ENCODE measurements around the gene ATG7.

Gene ATG7

DNA sequence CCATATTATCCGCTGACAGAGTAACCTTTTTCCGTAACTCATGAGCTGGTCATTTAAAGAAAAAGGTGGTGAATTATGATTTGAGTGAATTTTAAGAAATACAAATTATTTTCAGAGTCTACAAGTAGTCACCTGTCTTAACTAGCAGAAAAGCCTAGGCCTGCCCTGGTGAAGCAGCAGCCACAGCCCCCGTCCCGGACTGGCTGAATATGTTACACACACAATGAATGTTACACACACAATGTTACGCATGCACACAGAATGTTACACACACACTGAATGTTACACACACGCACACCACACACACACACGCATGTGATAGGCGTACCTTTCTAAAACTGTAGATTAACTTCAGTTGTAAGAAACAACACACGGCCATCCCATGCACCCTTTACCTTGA is 293.7 kb downstream of the ATG7 start:
- no peaks in the 10 kb centered on the region for H3K27me3 ChIP-seq (ENCODE audit: insufficient read depth, poor library complexity, severe bottlenecking)
- no peak overlapping the region for H3K4me3 ChIP-seq (replicated peaks; ENCODE audit: insufficient read depth, low read length)
- DNase-seq (ENCODE audit: low read depth in 1 of 2, low spot score in 1 of 2), result no peak
- TF ChIP-seq GABPA (IDR thresholded peaks at IDR 0.05; ENCODE audit: low read depth) (no peak), SPI1 (IDR thresholded peaks at IDR 0.05; ENCODE audit: borderline replicate concordance, low read depth) (no peak), POLR2AphosphoS5 (IDR thresholded peaks at IDR 0.05; ENCODE audit: low read depth) (no peak)
- TF ChIP-seq, protein P1, sequence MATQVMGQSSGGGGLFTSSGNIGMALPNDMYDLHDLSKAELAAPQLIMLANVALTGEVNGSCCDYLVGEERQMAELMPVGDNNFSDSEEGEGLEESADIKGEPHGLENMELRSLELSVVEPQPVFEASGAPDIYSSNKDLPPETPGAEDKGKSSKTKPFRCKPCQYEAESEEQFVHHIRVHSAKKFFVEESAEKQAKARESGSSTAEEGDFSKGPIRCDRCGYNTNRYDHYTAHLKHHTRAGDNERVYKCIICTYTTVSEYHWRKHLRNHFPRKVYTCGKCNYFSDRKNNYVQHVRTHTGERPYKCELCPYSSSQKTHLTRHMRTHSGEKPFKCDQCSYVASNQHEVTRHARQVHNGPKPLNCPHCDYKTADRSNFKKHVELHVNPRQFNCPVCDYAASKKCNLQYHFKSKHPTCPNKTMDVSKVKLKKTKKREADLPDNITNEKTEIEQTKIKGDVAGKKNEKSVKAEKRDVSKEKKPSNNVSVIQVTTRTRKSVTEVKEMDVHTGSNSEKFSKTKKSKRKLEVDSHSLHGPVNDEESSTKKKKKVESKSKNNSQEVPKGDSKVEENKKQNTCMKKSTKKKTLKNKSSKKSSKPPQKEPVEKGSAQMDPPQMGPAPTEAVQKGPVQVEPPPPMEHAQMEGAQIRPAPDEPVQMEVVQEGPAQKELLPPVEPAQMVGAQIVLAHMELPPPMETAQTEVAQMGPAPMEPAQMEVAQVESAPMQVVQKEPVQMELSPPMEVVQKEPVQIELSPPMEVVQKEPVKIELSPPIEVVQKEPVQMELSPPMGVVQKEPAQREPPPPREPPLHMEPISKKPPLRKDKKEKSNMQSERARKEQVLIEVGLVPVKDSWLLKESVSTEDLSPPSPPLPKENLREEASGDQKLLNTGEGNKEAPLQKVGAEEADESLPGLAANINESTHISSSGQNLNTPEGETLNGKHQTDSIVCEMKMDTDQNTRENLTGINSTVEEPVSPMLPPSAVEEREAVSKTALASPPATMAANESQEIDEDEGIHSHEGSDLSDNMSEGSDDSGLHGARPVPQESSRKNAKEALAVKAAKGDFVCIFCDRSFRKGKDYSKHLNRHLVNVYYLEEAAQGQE (IDR thresholded peaks at IDR 0.05; ENCODE audit: insufficient replicate concordance, low read depth), result no peak
- TF ChIP-seq, protein P2, sequence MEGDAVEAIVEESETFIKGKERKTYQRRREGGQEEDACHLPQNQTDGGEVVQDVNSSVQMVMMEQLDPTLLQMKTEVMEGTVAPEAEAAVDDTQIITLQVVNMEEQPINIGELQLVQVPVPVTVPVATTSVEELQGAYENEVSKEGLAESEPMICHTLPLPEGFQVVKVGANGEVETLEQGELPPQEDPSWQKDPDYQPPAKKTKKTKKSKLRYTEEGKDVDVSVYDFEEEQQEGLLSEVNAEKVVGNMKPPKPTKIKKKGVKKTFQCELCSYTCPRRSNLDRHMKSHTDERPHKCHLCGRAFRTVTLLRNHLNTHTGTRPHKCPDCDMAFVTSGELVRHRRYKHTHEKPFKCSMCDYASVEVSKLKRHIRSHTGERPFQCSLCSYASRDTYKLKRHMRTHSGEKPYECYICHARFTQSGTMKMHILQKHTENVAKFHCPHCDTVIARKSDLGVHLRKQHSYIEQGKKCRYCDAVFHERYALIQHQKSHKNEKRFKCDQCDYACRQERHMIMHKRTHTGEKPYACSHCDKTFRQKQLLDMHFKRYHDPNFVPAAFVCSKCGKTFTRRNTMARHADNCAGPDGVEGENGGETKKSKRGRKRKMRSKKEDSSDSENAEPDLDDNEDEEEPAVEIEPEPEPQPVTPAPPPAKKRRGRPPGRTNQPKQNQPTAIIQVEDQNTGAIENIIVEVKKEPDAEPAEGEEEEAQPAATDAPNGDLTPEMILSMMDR (IDR thresholded peaks at IDR 0.05; ENCODE audit: insufficient read depth, low read length), result no peak
- no peak overlapping the region for H3K27ac ChIP-seq (replicated peaks)

DNA sequence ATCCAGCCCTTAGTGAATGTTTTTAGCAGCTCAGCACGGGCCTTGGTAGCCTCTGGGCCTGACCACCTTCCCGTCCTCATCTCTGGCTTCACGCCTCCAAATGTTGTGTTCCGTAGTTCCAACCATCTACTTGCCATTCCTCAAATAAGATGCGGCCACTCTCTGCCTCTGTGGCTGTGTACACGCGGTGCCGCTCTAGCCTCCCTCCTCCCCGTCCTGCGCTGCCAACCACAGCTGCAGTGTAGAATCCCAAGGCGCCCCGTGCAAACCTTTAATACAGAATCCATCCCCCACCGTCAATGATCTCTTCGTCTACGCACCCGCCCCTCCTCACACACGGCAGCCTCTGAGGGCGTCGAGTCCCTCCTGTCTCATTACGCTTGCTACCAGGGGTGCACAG is 294.3 kb downstream of the ATG7 start:
- no peaks in the 10 kb centered on the region for H3K27me3 ChIP-seq (ENCODE audit: insufficient read depth, poor library complexity, severe bottlenecking)
- H3K4me3 ChIP-seq (replicated peaks; ENCODE audit: insufficient read depth, low read length), result no peak overlapping the region
- H3K27ac ChIP-seq (replicated peaks), result no peak overlapping the region
- DNase-seq (ENCODE audit: low read depth in 1 of 2, low spot score in 1 of 2), result no peak
- TF ChIP-seq SPI1 (IDR thresholded peaks at IDR 0.05; ENCODE audit: borderline replicate concordance, low read depth), result no peak
- TF ChIP-seq, protein P2 (IDR thresholded peaks at IDR 0.05; ENCODE audit: insufficient read depth, low read length), result no peak
- no peak for TF ChIP-seq POLR2AphosphoS5 (IDR thresholded peaks at IDR 0.05; ENCODE audit: low read depth)
- TF ChIP-seq, protein P1 (IDR thresholded peaks at IDR 0.05; ENCODE audit: insufficient replicate concordance, low read depth), result no peak
- TF ChIP-seq GABPA (IDR thresholded peaks at IDR 0.05; ENCODE audit: low read depth), result no peak

DNA sequence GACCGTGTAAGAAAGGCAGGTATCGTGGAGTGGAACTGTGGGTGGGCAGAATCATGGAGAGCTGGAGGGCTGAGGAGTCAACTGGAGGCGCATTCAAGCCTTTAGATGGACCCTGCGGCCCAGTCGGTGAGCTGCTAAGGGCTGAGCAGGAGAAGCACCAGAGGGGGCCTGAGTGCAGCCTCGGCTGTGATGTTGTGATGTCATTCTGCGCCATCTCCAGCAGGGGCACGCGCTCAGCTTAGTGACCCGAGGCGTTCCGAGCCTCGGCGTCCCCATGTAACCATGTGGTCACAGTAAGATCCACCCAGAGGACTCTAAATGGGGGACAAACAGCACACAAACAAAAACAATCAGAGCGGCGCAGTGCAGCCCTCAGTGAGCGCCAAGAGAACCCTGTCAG is 294.7 kb downstream of the ATG7 start:
- DNase-seq (ENCODE audit: low read depth in 1 of 2, low spot score in 1 of 2), result no peak
- no peak overlapping the region for H3K4me3 ChIP-seq (replicated peaks; ENCODE audit: insufficient read depth, low read length)
- no peak overlapping the region for H3K27ac ChIP-seq (replicated peaks)
- no peak for TF ChIP-seq SPI1 (IDR thresholded peaks at IDR 0.05; ENCODE audit: borderline replicate concordance, low read depth)
- TF ChIP-seq POLR2AphosphoS5 (IDR thresholded peaks at IDR 0.05; ENCODE audit: low read depth), result no peak
- TF ChIP-seq, protein P1 (IDR thresholded peaks at IDR 0.05; ENCODE audit: insufficient replicate concordance, low read depth), result no peak
- TF ChIP-seq, protein P2 (IDR thresholded peaks at IDR 0.05; ENCODE audit: insufficient read depth, low read length), result no peak
- TF ChIP-seq GABPA (IDR thresholded peaks at IDR 0.05; ENCODE audit: low read depth), result no peak
- H3K27me3 ChIP-seq (ENCODE audit: insufficient read depth, poor library complexity, severe bottlenecking), result no peaks in the 10 kb centered on the region

All from HL-60 (cell line).